GM12875 (cell line): ENCODE results near the gene MYL11.

ENCODE experiments used
- H3K4me3 ChIP-seq: one replicate; pipeline ENCODE4 v1.5.1; 2011; ENCODE audit warnings: low read depth, low read length, control low read depth
- TF ChIP-seq, protein P1 (sequence below): IDR thresholded peaks from 2 replicates; pipeline ENCODE4 v1.5.1; 2011; ENCODE audit warnings: low read depth, mild to moderate bottlenecking, control low read depth, inconsistent platforms, low read length, moderate library complexity, borderline replicate concordance; ENCODE audit not compliant: insufficient read depth

Gene MYL11

GRCh38 chr16:30380072-30380802, 5.6 kb downstream of the MYL11 start:
- H3K4me3 ChIP-seq, result no peak overlapping the region

DNA sequence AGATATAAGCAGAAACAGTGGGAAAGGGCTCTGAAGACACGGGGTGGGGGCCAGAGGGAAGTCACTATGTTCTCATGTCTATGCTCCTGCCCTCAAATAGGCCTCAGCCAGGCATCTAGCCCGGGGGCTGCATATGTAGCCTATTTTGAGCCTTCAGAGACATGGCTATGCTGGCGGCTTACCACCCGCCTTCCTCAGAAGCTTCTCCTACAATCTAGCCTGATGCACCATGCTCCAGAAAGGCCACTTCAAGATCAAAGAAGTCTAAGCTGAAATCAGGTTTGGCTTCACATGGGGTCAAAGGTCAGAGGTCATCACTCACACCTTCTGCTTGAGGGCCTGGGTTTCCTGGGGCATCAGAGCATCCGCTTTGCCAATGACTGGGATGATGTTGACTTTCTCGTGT, 6.2 kb downstream of the MYL11 start:
- no peak overlapping the region for H3K4me3 ChIP-seq
- TF ChIP-seq, protein P1, sequence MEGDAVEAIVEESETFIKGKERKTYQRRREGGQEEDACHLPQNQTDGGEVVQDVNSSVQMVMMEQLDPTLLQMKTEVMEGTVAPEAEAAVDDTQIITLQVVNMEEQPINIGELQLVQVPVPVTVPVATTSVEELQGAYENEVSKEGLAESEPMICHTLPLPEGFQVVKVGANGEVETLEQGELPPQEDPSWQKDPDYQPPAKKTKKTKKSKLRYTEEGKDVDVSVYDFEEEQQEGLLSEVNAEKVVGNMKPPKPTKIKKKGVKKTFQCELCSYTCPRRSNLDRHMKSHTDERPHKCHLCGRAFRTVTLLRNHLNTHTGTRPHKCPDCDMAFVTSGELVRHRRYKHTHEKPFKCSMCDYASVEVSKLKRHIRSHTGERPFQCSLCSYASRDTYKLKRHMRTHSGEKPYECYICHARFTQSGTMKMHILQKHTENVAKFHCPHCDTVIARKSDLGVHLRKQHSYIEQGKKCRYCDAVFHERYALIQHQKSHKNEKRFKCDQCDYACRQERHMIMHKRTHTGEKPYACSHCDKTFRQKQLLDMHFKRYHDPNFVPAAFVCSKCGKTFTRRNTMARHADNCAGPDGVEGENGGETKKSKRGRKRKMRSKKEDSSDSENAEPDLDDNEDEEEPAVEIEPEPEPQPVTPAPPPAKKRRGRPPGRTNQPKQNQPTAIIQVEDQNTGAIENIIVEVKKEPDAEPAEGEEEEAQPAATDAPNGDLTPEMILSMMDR, result no peak

More at GRCh38 chr16:30380072-30380802, 5.6 kb downstream of the MYL11 start:
- TF ChIP-seq, protein P1, result no peak

DNA sequence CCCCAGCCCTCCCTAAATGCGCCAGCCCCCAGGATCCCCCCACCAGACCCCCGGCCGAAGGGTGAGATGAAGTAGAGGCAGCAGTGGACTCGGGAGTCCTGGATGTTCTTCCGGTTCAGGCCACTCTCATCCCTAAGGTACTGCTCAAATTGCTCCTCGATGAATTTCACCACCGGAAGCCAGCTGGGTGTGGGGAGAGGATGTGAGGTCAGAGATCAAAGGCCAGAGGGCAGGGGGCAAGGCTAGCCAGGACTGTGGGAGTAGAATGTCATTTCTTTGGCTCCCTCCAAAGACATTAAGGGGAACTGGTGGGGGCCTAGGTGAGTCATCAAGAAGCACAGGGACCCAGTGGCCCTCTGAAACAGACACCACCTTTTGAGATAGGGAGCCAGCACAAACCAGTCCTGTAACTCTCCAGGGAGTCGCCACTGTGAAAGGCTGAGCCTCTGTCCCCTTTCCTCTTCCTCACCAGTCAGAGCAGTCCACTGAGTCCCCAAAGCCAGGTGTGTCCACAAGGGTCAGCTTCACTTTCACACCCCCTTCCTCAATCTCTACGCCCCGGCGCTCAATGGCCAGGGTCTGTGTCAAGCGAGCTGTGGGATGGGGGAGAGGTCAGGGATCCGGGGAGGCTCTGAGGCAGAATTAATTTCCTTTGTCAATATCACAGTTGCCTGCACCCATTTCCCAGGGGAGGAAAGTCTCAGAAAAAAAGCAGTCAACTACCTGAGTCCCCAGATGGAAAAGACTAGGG, 6.9 kb downstream of the MYL11 start:
- peak overlapping the region; percentile 59 for H3K4me3 ChIP-seq
- TF ChIP-seq, protein P1, result no peak

- TF ChIP-seq, protein P1, result no peak
- peak within 1 kb of the TSS; percentile 59 for H3K4me3 ChIP-seq
These were observed 7.7 kb downstream of the MYL11 start, which contains the start of gene SEPTIN1 for GRCh38 chr16:30382111-30382881. Gene SEPTIN1, minus strand, starts transcription at chr16:30382561. Its CDS starts 19 bp downstream, at chr16:30382542.

GRCh38 chr16:30383521-30383920, 8.9 kb downstream of the MYL11 start:
- TF ChIP-seq, protein P1, result no peak

DNA sequence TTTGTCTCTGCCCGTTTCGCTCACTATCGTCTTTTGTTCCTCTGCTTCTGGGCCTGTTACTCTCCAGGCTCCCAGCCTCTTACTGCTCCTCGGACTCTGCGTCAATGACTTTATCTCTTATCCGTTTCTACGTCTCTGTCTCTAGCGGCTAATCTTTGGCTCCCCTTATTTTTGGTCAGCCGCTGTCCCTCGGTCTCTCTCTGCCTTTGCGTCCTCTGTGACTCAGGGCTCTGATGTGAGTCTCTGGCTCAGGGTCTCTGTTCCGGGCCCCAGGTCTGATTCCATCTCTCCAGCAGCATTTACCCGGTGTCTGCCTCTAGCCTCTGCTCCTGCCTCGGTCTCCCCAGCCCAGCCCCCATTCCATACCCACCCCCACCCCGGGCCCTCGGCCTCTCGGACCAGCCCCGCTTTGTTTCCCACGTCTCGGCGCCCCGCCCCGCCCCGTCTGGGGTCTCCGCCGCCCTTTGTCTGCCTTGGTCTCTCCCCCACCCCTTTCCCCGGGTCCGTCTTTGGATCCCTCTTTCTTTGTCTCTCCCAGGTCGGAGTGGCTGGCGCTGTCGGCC, 20.1 kb downstream of the MYL11 start:
- peak overlapping the region; percentile 73 for H3K4me3 ChIP-seq
- TF ChIP-seq, protein P1, result no peak

More at GRCh38 chr16:30383521-30383920, 8.9 kb downstream of the MYL11 start:
- no peak overlapping the region for H3K4me3 ChIP-seq
